Large intestine (tissue), 3 donors: ENCODE results near the gene AMFR. TPM values are rescaled to one million over a fixed set of nuclear protein-coding genes. Genes with fewer than 3 reads are reported as not detected.

Experiments used
- DNase-seq, 2 donors: peaks; one replicate each; pipeline versions ENCODE4 v3.0.0 to v3.0.0-alpha.2; 2013
- H3K27ac ChIP-seq: one replicate; pipeline ENCODE4 v1.5.1; 2013; ENCODE audit warnings: low read length
- H3K27me3 ChIP-seq: 2 replicates; pipeline ENCODE4 v1.6.1; 2013; ENCODE audit warnings: low read length; ENCODE audit not compliant: control insufficient read depth, insufficient read depth
- H3K36me3 ChIP-seq: 2 replicates; pipeline ENCODE4 v1.6.1; 2013; ENCODE audit warnings: low read length; ENCODE audit not compliant: control insufficient read depth, insufficient read depth
- H3K4me1 ChIP-seq: one replicate; pipeline ENCODE4 v1.6.1; 2013; ENCODE audit warnings: low read length; ENCODE audit not compliant: control insufficient read depth, insufficient read depth
- H3K4me3 ChIP-seq: one replicate; pipeline ENCODE4 v1.5.1; 2013; ENCODE audit warnings: low read length
- H3K9me3 ChIP-seq: one replicate; pipeline ENCODE4 v1.6.1; 2013; ENCODE audit warnings: mild to moderate bottlenecking, low read depth, low read length, moderate library complexity; ENCODE audit not compliant: control insufficient read depth
- WGBS: methylation state at CpG from one replicate; pipeline ENCODE4 v1.1.5; 2013; ENCODE audit warnings: low lambda C conversion rate; ENCODE audit not compliant: insufficient coverage; 5-methylcytosine and 5-hydroxymethylcytosine counted together
- polyA plus RNA-seq: library from polyadenylated mRNA; unstranded; fragments of 120-200 nt; gene quantifications from one replicate; pipeline ENCODE4 v1.2.1, GENCODE V29; 2013

The AMFR gene
- polyA plus RNA-seq, 1 donor = 85.9 TPM

DNA sequence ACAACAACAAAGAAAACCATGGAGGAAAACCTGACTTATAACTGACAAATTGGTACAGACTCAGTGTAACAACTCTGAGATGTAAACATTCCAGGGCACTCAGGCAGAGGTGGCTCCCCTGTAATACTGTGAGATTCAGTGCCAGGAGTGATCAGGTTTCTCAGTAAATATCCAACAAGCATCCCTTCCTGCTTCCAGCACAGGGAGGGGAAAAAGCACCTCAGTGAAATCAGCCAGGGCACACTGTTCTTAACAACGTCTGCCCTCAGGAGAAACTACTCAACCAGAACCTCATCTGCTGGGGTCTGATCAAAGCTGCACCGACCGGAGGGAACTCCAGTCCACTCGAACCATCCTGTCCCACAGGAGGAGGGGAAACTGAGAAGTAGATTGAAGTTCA is 52.3 kb downstream of the AMFR start:
- no CpG with 5 or more reads among the region's 4 CpGs for WGBS

GRCh38 chr16:56372013-56372634 is 53.2 kb downstream of the AMFR start:
- DNase-seq = no peak
- no peaks in the 10 kb centered on the region for H3K9me3 ChIP-seq
- WGBS = no CpG with 5 or more reads among the region's 7 CpGs
- no peak overlapping the region for H3K4me3 ChIP-seq
- no peak overlapping the region for H3K27ac ChIP-seq
- H3K4me1 ChIP-seq = no peaks in the 10 kb centered on the region
- H3K36me3 ChIP-seq = peaks cover 32% of the 10 kb centered on the region
- H3K27me3 ChIP-seq = no peaks in the 10 kb centered on the region

More for the DNA sequence above, 52.3 kb downstream of the AMFR start:
- H3K27me3 ChIP-seq = no peaks in the 10 kb centered on the region
- no peak overlapping the region for H3K4me3 ChIP-seq
- H3K27ac ChIP-seq = no peak overlapping the region
- DNase-seq = no peak
- H3K36me3 ChIP-seq = peaks cover 24% of the 10 kb centered on the region
- no peaks in the 10 kb centered on the region for H3K9me3 ChIP-seq
- H3K4me1 ChIP-seq = no peaks in the 10 kb centered on the region

GRCh38 chr16:56371660-56371937 is 53.7 kb downstream of the AMFR start:
- Histone ChIP-seq H3K27ac (no peak overlapping the region), H3K9me3 (no peaks in the 10 kb centered on the region), H3K36me3 (peaks cover 38% of the 10 kb centered on the region), H3K27me3 (no peaks in the 10 kb centered on the region), H3K4me1 (no peaks in the 10 kb centered on the region), H3K4me3 (no peak overlapping the region)
- no peak for DNase-seq
- WGBS = no CpG with 5 or more reads among the region's 1 CpG

DNA sequence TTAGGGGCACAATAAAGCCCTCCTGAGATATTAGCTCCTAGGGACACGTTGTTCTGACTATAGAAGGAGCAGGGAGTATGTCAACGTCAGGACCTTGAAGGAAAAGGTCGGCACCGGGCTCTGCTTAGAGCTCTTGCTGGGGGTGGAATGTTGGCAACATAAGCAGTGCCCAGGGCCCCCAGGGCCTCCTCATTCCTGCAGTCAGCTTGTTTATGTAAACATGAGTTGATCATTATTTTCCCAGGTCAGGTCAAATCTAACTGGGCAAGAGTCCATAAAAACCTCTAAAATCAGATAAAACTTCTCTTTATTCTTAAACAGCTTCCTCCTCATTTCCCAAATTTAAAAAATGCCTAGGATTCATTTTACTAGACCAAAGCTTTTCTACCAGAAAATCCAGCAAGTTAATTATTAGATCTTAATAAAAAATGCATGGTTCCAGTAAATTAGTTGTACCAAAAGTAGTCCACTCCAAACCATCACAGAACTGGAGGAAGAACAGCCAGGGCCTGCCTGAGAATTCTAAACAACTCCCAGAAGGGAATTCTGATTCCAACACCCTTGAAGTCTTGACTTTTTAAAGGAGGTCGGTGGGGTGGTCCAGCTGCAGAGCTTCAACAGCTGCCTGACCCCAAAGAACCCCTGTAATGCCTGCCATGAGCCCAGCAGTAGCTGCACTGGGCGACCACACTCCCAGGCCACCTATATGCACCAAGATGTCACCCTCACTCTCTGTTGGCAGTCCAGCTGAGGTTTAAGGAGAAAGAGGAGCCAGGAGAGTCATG is 54.3 kb downstream of the AMFR start:
- no peak for DNase-seq
- Histone ChIP-seq H3K9me3 (no peaks in the 10 kb centered on the region), H3K36me3 (peaks cover 41% of the 10 kb centered on the region), H3K27me3 (no peaks in the 10 kb centered on the region), H3K27ac (no peak overlapping the region), H3K4me1 (no peaks in the 10 kb centered on the region), H3K4me3 (no peak overlapping the region)
- no CpG with 5 or more reads among the region's 6 CpGs for WGBS

DNA sequence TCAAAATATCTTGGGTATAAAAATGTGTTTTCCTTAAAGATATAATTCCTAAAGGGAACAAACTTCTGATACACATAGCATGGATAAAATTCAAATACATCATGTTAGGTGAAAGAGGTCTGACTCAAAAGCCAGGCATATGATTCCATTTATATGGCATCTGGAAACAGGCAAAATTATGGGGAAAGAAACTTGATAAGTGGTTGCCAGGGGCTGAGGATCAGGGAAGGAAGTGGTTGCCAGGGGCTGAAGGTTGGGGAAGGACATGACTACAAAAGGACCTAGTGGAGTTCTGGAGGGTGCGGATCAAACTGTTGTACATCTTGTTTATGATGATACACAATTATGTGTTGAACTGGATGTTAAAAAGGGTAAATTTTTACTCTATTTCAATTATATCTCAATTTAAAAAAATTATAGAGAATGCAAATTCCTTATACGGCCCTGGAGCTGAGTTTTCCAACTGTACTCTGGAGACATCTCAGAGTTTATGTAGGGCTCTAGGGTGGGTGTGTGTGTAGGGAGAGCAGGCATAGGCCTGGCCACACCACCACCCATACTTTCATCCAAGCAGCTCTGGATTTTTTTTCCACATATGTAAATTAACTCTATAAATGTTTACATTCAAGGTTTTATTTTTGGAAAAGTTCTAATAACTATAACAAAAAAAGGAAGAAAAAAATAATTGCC is 55.0 kb downstream of the AMFR start:
- DNase-seq = no peak
- Histone ChIP-seq H3K4me1 (no peaks in the 10 kb centered on the region), H3K9me3 (no peaks in the 10 kb centered on the region), H3K4me3 (no peak overlapping the region), H3K36me3 (peaks cover 47% of the 10 kb centered on the region), H3K27ac (no peak overlapping the region), H3K27me3 (no peaks in the 10 kb centered on the region)
- no CpG with 5 or more reads among the region's 2 CpGs for WGBS

DNA sequence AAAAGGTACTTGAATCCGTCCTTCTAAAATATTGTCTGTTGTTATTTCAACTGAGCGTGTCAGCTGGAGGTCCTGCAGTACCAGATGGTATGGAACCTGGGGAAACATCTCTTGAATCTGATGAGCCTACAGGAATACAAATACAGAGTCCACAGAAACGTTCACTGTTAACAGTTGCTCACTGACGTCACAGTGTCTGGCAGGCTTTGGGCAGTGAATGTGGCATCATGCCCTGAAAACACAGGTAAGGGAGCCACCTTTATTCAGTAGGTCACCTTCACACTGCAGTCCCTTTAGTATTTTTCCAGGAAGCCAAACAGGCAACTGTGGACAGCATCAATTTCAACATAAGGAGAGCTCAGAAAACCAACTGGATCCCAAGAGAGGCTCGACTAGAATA is 56.1 kb downstream of the AMFR start:
- H3K4me1 ChIP-seq = no peaks in the 10 kb centered on the region
- H3K9me3 ChIP-seq = no peaks in the 10 kb centered on the region
- H3K4me3 ChIP-seq = no peak overlapping the region
- no peak overlapping the region for H3K27ac ChIP-seq
- WGBS = 100% methylated on average over 1 of the region's 5 CpGs
- H3K27me3 ChIP-seq = no peaks in the 10 kb centered on the region
- no peak for DNase-seq
- peaks cover 55% of the 10 kb centered on the region for H3K36me3 ChIP-seq

DNA sequence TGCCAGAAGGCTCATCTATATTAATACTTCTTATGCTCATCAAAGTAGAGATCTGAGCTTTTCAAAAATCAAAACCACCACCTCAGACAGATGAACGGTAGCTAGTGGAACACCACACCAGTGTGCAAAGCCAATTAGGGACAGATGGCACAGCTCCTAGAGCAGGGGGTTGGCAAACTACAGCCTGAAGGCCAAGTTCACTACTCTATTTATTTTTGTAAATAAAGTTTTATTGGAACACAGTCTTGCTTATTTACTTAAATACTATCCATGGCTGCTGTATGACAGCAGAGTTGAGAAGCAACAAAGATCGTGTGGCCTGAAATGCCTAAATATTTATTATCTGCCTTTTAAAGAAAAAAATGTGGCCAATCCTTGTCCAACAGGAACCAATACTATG is 56.8 kb downstream of the AMFR start:
- H3K27me3 ChIP-seq = no peaks in the 10 kb centered on the region
- no peaks in the 10 kb centered on the region for H3K9me3 ChIP-seq
- no peak overlapping the region for H3K4me3 ChIP-seq
- no peak for DNase-seq
- no peaks in the 10 kb centered on the region for H3K4me1 ChIP-seq
- WGBS = 100% methylated on average over 1 of the region's 2 CpGs
- no peak overlapping the region for H3K27ac ChIP-seq
- peaks cover 59% of the 10 kb centered on the region for H3K36me3 ChIP-seq

DNA sequence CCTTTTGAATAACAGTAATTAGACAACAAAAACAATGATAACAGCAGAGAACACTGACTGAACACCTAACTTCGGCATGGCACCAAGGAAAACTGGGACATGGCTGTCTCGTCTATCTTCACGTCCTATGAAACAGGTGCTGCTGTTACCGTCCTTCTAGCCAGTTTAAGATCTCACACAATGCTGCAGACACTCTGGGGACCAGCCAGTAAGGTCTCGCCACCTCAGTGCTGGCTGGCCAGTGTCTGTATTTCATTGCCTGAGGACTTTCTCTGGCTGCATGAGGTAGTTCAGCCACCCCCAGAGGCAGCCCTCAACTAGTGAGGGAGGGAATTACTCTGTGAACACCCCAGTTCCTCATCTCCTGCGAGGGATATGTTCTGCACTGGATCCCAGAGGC is 57.6 kb downstream of the AMFR start:
- DNase-seq = no peak
- WGBS = 80% methylated on average over 1 of the region's 6 CpGs
- Histone ChIP-seq H3K4me3 (no peak overlapping the region), H3K4me1 (no peaks in the 10 kb centered on the region), H3K36me3 (peaks cover 61% of the 10 kb centered on the region), H3K27ac (no peak overlapping the region), H3K9me3 (no peaks in the 10 kb centered on the region), H3K27me3 (no peaks in the 10 kb centered on the region)

GRCh38 chr16:56366945-56367344 is 58.4 kb downstream of the AMFR start:
- H3K9me3 ChIP-seq = no peaks in the 10 kb centered on the region
- no peak for DNase-seq
- peaks cover 69% of the 10 kb centered on the region for H3K36me3 ChIP-seq
- WGBS = no CpG with 5 or more reads among the region's 9 CpGs
- H3K4me3 ChIP-seq = no peak overlapping the region
- H3K4me1 ChIP-seq = no peaks in the 10 kb centered on the region
- H3K27me3 ChIP-seq = no peaks in the 10 kb centered on the region
- no peak overlapping the region for H3K27ac ChIP-seq

DNA sequence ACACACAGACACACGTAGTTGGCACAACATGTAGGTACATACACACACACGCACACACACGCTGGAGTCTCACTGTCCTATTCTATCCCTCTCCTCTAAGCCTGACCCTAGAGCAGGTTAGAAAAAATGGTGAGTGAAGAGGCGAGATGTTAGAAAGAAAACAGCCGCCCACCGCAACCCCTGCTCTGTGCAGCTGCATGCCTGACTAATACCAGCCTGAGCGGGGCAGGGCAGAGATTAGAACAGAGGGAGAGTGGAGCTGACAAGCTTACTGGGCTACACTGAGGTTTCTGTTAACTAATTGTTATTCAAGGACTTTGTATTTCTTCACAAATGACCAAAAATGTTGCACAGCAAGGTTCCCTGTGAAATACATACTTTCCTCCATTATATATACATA is 59.8 kb downstream of the AMFR start:
- no peaks in the 10 kb centered on the region for H3K9me3 ChIP-seq
- no peak overlapping the region for H3K4me3 ChIP-seq
- no peak for DNase-seq
- H3K4me1 ChIP-seq = no peaks in the 10 kb centered on the region
- peaks cover 74% of the 10 kb centered on the region for H3K36me3 ChIP-seq
- H3K27ac ChIP-seq = no peak overlapping the region
- WGBS = no CpG with 5 or more reads among the region's 7 CpGs
- no peaks in the 10 kb centered on the region for H3K27me3 ChIP-seq
